ENCODE data around the gene CNPY4. TPM values are rescaled to one million over a fixed set of nuclear protein-coding genes. Genes with fewer than 3 reads are reported as not detected.

The CNPY4 gene
- total RNA-seq, 2 experiments from 2014 or later: 11.0 to 14.0 TPM

DNA sequence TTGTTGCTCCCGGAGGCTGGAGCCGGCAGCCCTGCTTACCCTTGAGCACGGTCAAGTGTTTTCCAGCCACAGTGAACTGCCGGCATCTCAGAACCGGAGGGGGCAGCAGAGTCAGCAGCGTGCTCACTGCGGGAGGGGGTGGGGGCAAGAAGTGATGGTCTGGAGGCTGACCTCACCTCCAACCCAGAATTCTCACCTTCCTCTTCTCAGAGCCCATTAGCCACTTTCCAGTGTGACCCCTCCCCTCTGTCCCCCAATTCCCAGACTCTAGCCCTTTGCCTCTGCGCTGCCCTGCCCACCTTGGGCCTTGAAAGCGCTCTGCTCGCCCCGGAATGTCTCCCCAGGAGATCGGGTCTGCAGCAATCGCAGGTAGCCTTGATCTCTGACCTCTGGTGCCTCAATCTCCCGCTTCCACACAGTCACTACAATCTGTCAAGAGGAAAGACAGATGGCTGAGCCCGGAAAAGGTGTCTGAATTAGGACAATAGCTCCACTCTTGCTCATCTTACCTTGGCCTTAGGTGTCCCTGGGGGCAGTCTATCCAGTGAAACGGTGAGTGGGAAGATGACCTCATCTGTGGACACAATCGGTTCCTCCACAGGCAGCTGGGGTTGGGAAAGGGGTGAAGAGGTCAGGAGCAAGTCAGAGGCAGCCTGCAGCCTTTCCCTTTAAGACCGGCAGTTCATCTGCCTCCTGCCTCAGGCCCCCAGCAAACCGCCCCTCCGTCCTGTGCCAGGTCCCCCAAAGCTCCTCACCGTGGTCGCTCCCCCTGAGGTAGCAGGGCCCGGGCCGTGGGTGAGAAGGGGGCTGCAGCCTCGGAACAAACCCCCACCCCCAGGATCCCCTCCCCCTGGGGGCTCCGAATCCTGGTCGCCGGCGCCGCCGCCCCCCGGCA, 38.1 kb downstream of the CNPY4 start:
- peak overlapping the region; percentile 83 for H3K27ac Mint-ChIP-seq
- peaks cover 44% of the 10 kb centered on the region for H3K4me1 Mint-ChIP-seq
- no peaks in the 10 kb centered on the region for H3K9me3 Mint-ChIP-seq (ENCODE audit: low read depth)
- H3K36me3 Mint-ChIP-seq (ENCODE audit: low read depth): peaks cover 21% of the 10 kb centered on the region
- ChIA-PET CTCF (interaction anchor here (0.5 to 1.6 kb wide), 7 partner anchors 10 to 464 kb away, joined by 3 to 4 read pairs (median 3); no protein-coding TSS in a partner anchor), POLR2A (interaction anchor here (1.2 kb wide), 1 partner anchor 273 kb away, joined by 4 read pairs; no protein-coding TSS in a partner anchor)
- no peak for ATAC-seq
- H3K4me3 Mint-ChIP-seq: peak overlapping the region; percentile 76
- peak; percentile 34 for DNase-seq
- intact Hi-C loops (cut with DNase I, micrococcal nuclease): loop anchor here (1.0 to 5.0 kb wide), 5 partner anchors 9 to 535 kb away; partner anchors contain the start of genes GPC2 (in 2 of the 2), LAMTOR4 (in 2 of the 2), STAG3 (in 2 of the 2) and GAL3ST4 (in 1 of the 2)
- no peaks in the 10 kb centered on the region for H3K27me3 Mint-ChIP-seq

GRCh38 chr7:100158229-100159098, 39.0 kb downstream of the CNPY4 start, which contains the start of gene TRAPPC14:
Gene TRAPPC14, minus strand, starts transcription at chr7:100158723. Its CDS starts 224 bp downstream, at chr7:100158499.
- DNase-seq (peak; percentile 96), ATAC-seq (peak; percentile 82)
- intact Hi-C loops (cut with DNase I, micrococcal nuclease): loop anchor here (1.0 to 5.0 kb wide), 5 partner anchors 10 to 534 kb away; partner anchors contain the start of genes GPC2 (in 2 of the 2), LAMTOR4 (in 2 of the 2), STAG3 (in 2 of the 2) and GAL3ST4 (in 1 of the 2)
- H3K4me1 Mint-ChIP-seq: peaks cover 51% of the 10 kb centered on the region
- peaks cover 15% of the 10 kb centered on the region for H3K36me3 Mint-ChIP-seq (ENCODE audit: low read depth)
- ChIA-PET CTCF (interaction anchor here (0.5 to 1.6 kb wide), 5 partner anchors 11 to 464 kb away, joined by 3 to 4 read pairs (median 3); no protein-coding TSS in a partner anchor), POLR2A (interaction anchor here (0.9 kb wide), 1 partner anchor 10 kb away, joined by 9 read pairs; the partner anchor contains the start of gene LAMTOR4)
- H3K4me3 Mint-ChIP-seq: peak within 1 kb of the TSS; percentile 76
- H3K27ac Mint-ChIP-seq: peak within 1 kb of the TSS; percentile 84
- no peaks in the 10 kb centered on the region for H3K27me3 Mint-ChIP-seq
- H3K9me3 Mint-ChIP-seq (ENCODE audit: low read depth): no peaks in the 10 kb centered on the region

GRCh38 chr7:100159099-100159623, 39.7 kb downstream of the CNPY4 start:
- ChIA-PET CTCF (interaction anchor here (0.8 to 1.3 kb wide), 2 partner anchors 21 to 58 kb away, joined by 3 read pairs; no protein-coding TSS in a partner anchor), POLR2A (interaction anchor here (0.9 kb wide), 1 partner anchor 10 kb away, joined by 9 read pairs; the partner anchor contains the start of gene LAMTOR4)
- intact Hi-C loops (cut with DNase I, micrococcal nuclease): loop anchor here (2.0 to 5.0 kb wide), 2 partner anchors 18 to 533 kb away; partner anchors contain the start of genes GIGYF1 (in 1 of the 2), GPC2 (in 1 of the 2) and STAG3 (in 1 of the 2)
- Mint-ChIP-seq H3K4me3 (peak overlapping the region; percentile 76), H3K27me3 (no peaks in the 10 kb centered on the region), H3K4me1 (peaks cover 52% of the 10 kb centered on the region), H3K27ac (peak overlapping the region; percentile 84), H3K36me3 (ENCODE audit: low read depth) (peaks cover 12% of the 10 kb centered on the region), H3K9me3 (ENCODE audit: low read depth) (no peaks in the 10 kb centered on the region)
- ATAC-seq (no peak), DNase-seq (peak; percentile 41)

GRCh38 chr7:100160067-100160466, 40.6 kb downstream of the CNPY4 start:
- Mint-ChIP-seq H3K27ac (no peak overlapping the region), H3K9me3 (ENCODE audit: low read depth) (no peaks in the 10 kb centered on the region), H3K36me3 (ENCODE audit: low read depth) (peaks cover 12% of the 10 kb centered on the region), H3K4me3 (no peak overlapping the region), H3K4me1 (peaks cover 54% of the 10 kb centered on the region), H3K27me3 (no peaks in the 10 kb centered on the region)
- ATAC-seq (no peak), DNase-seq (no peak)
- intact Hi-C loops (cut with DNase I, micrococcal nuclease): no loop called here
- ChIA-PET POLR2A (no interaction called here), CTCF (interaction anchor here (0.8 to 1.3 kb wide), 3 partner anchors 22 to 57 kb away, joined by 3 to 4 read pairs (median 3); no protein-coding TSS in a partner anchor)

DNA sequence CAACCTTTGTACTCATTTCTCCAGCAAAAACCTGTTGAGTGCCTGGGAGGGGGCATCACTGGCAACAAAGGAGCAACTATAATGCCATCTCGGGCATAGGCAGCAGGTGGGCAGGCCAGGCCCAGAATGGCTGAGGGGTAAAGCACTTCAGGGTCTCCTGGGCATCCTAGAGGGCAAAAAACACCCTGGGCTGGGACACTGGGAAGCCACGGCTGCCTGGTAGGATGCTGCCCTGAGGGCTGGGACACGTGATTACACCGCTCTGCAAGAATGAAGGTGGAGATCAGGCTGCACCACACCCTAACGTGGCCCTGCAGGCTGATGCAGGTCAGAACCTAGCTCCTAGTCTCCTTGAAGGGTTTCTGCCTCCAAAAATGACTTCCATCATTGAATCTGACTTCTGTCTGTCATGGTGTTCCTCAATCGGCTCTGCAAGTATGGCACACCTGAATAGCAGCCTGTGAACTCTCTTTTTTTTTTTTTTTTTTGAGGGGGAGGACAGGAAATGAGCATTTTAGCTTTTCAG, 43.6 kb downstream of the CNPY4 start:
- peaks cover 57% of the 10 kb centered on the region for H3K4me1 Mint-ChIP-seq
- peak; percentile 13 for ATAC-seq
- ChIA-PET CTCF (interaction anchor here (0.6 to 1.8 kb wide), 2 partner anchors 30 to 885 kb away, joined by 4 read pairs; no protein-coding TSS in a partner anchor), POLR2A (interaction anchor here (0.6 kb wide), 1 partner anchor 693 kb away, joined by 5 read pairs; no protein-coding TSS in a partner anchor)
- H3K4me3 Mint-ChIP-seq: no peak overlapping the region
- peak; percentile 45 for DNase-seq
- H3K36me3 Mint-ChIP-seq (ENCODE audit: low read depth): no peaks in the 10 kb centered on the region
- peak overlapping the region; percentile 85 for H3K27ac Mint-ChIP-seq
- intact Hi-C loops (cut with DNase I, micrococcal nuclease): no loop called here
- no peaks in the 10 kb centered on the region for H3K27me3 Mint-ChIP-seq
- H3K9me3 Mint-ChIP-seq (ENCODE audit: low read depth): no peaks in the 10 kb centered on the region

- ATAC-seq (no peak), DNase-seq (no peak)
- H3K27me3 Mint-ChIP-seq: no peaks in the 10 kb centered on the region
- CTCF ChIA-PET: interaction anchor here (1.8 kb wide), 1 partner anchor 31 kb away, joined by 4 read pairs; no protein-coding TSS in a partner anchor
- POLR2A ChIA-PET: no interaction called here
- H3K4me1 Mint-ChIP-seq: peaks cover 64% of the 10 kb centered on the region
- H3K4me3 Mint-ChIP-seq: no peak overlapping the region
- H3K9me3 Mint-ChIP-seq (ENCODE audit: low read depth): no peaks in the 10 kb centered on the region
- H3K27ac Mint-ChIP-seq: peak overlapping the region; percentile 85
- intact Hi-C loops (cut with DNase I, micrococcal nuclease): no loop called here
- H3K36me3 Mint-ChIP-seq (ENCODE audit: low read depth): no peaks in the 10 kb centered on the region
Measured at GRCh38 chr7:100163871-100164270, 44.4 kb downstream of the CNPY4 start.

GRCh38 chr7:100166317-100166940, 47.0 kb downstream of the CNPY4 start:
- peak overlapping the region; percentile 86 for H3K27ac Mint-ChIP-seq
- peaks cover 80% of the 10 kb centered on the region for H3K4me1 Mint-ChIP-seq
- no peaks in the 10 kb centered on the region for H3K9me3 Mint-ChIP-seq (ENCODE audit: low read depth)
- ChIA-PET POLR2A (interaction anchor here (0.6 to 2.1 kb wide), 7 partner anchors 9 to 264 kb away, joined by 3 to 11 read pairs (median 3); partner anchors contain the start of genes GPC2 and STAG3), CTCF (interaction anchor here (0.6 to 1.9 kb wide), 4 partner anchors 10 to 43 kb away, joined by 3 to 12 read pairs (median 3); partner anchors contain the start of genes GPC2 and STAG3)
- intact Hi-C loops (cut with DNase I, micrococcal nuclease): loop anchor here in 1 of 2 experiments (5.0 kb wide), 1 partner anchor 51 kb away; the partner anchor contains the start of gene PVRIG
- peak; percentile 61 for ATAC-seq
- H3K36me3 Mint-ChIP-seq (ENCODE audit: low read depth): no peaks in the 10 kb centered on the region
- H3K27me3 Mint-ChIP-seq: no peaks in the 10 kb centered on the region
- peak overlapping the region; percentile 70 for H3K4me3 Mint-ChIP-seq
- peak; percentile 73 for DNase-seq

GRCh38 chr7:100166970-100167911, 47.8 kb downstream of the CNPY4 start:
- intact Hi-C loops (cut with DNase I, micrococcal nuclease): loop anchor here in 1 of 2 experiments (5.0 kb wide), 1 partner anchor 50 kb away; the partner anchor contains the start of gene PVRIG
- peaks cover 79% of the 10 kb centered on the region for H3K4me1 Mint-ChIP-seq
- CTCF ChIA-PET: interaction anchor here (0.5 to 1.9 kb wide), 5 partner anchors 9 to 463 kb away, joined by 3 to 12 read pairs (median 3); partner anchors contain the start of genes GPC2 and STAG3
- POLR2A ChIA-PET: interaction anchor here (0.6 to 2.1 kb wide), 7 partner anchors 8 to 263 kb away, joined by 3 to 11 read pairs (median 3); partner anchors contain the start of genes GPC2 and STAG3
- ATAC-seq (no peak), DNase-seq (no peak)
- H3K36me3 Mint-ChIP-seq (ENCODE audit: low read depth): no peaks in the 10 kb centered on the region
- H3K4me3 Mint-ChIP-seq: peak overlapping the region; percentile 70
- no peaks in the 10 kb centered on the region for H3K27me3 Mint-ChIP-seq
- peak overlapping the region; percentile 86 for H3K27ac Mint-ChIP-seq
- H3K9me3 Mint-ChIP-seq (ENCODE audit: low read depth): no peaks in the 10 kb centered on the region
